Measurements from ENCODE around the gene EFCAB9.

Gene EFCAB9

DNA sequence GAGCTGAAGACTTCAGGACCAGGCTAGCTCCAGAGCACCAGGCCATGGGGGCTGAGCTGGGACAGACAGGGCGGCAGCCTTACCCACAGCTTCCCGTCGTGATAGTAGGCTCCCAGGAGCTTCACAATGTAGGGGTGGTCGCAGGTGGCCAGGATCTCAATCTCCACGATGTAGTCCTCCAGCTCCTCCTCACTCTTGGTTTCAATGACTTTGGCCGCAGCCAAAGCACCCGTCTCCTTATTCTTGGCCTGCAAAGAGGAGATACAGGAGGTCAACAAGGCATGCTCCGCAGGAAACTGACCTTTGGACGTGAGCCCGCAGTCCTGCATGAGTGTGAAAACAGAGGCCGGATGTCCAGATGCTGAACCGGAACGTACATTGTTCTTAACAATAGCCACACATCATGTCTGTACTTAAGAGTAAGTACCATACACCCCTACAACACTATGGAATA lies 37.4 kb upstream of the EFCAB9 start:
- Mint-ChIP-seq H3K4me1 (ENCODE audit: low read depth) (peaks cover 66% of the 10 kb centered on the region), H3K27me3 (no peaks in the 10 kb centered on the region), H3K4me3 (no peak overlapping the region), H3K27ac (no peak overlapping the region), H3K9me3 (no peaks in the 10 kb centered on the region), H3K36me3 (ENCODE audit: low read depth) (peaks cover 88% of the 10 kb centered on the region)
- intact Hi-C loops (cut with micrococcal nuclease): no loop called here

DNA sequence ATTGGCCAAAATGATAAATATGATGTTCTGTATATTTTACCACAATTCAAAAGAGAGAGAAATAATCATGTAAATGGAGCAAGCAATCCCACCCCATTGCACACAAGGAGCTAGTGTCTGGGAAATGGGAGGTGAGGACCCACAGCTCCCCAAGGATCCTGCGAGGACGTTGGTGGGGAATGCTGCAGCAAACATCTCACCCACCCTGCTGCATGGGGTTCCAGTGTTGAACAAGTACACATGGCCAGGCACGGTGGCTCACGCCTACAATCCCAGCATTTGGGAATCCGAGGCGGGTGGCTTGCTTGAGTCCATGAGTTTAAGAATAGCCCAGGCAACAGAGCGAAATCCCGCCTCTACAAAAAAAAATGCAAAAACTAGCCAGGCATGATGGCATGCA lies 35.0 kb upstream of the EFCAB9 start:
- intact Hi-C loops (cut with micrococcal nuclease): no loop called here
- no peak overlapping the region for H3K4me3 Mint-ChIP-seq
- H3K36me3 Mint-ChIP-seq (ENCODE audit: low read depth): peaks cover 79% of the 10 kb centered on the region
- no peaks in the 10 kb centered on the region for H3K27me3 Mint-ChIP-seq
- H3K9me3 Mint-ChIP-seq: no peaks in the 10 kb centered on the region
- peaks cover 64% of the 10 kb centered on the region for H3K4me1 Mint-ChIP-seq (ENCODE audit: low read depth)
- peak overlapping the region; percentile 20 for H3K27ac Mint-ChIP-seq

DNA sequence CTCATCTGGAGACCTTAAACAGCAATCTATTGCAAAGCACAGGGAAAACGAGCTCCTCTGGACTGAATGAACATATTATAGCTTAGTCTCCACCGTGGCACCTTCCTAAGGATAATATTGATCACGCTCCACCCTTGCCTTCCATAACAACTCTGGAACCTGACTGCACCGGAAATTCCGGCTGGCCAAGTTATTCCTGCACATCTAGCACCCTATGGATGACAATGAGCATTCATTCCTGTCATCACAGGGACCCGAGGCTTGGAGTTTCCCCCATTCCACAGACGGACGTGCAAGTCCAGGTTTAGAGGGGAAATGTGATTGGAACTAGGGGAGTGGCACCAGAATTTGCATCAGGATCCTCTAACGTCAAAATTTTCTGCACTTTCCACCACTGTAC lies 33.5 kb upstream of the EFCAB9 start:
- Mint-ChIP-seq H3K9me3 (no peaks in the 10 kb centered on the region), H3K36me3 (ENCODE audit: low read depth) (peaks cover 76% of the 10 kb centered on the region), H3K27ac (peak overlapping the region; percentile 8), H3K4me1 (ENCODE audit: low read depth) (peaks cover 67% of the 10 kb centered on the region), H3K27me3 (no peaks in the 10 kb centered on the region), H3K4me3 (no peak overlapping the region)
- intact Hi-C loops (cut with micrococcal nuclease): no loop called here

DNA sequence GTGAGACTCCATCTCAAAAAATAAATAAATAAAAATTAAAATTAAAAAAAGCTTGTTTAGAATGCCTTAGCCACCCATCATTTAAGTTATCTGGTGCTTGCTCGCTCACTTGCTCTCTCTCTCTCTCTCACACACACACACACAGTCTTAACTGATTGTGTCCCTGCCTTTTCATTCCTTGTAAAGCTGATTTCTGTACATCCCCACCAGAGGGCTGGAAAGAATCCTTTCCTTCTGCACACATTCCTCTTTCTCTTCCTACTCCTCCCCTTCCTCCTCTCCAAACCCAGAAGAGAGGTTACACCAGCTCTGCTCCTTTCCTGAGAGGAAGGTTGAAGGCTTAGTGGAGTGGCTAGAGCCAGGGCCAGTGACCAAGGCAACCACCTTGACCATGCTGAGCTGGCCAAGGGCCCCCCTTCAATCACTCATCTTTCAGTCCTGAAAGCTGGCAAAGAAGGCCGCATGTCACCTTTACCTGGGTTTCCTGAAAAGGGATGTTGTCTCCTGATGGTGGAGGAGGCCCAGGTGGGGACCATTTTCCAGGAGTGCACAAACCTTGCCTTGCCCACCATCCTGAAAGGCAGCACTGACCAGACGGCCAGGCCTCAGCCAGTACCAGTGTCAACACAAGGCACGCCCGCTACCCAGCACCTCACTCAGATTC lies 31.5 kb upstream of the EFCAB9 start:
- H3K4me1 Mint-ChIP-seq (ENCODE audit: low read depth): peaks cover 52% of the 10 kb centered on the region
- H3K36me3 Mint-ChIP-seq (ENCODE audit: low read depth): peaks cover 77% of the 10 kb centered on the region
- intact Hi-C loops (cut with micrococcal nuclease): no loop called here
- H3K9me3 Mint-ChIP-seq: no peaks in the 10 kb centered on the region
- no peaks in the 10 kb centered on the region for H3K27me3 Mint-ChIP-seq
- H3K4me3 Mint-ChIP-seq: no peak overlapping the region
- no peak overlapping the region for H3K27ac Mint-ChIP-seq

DNA sequence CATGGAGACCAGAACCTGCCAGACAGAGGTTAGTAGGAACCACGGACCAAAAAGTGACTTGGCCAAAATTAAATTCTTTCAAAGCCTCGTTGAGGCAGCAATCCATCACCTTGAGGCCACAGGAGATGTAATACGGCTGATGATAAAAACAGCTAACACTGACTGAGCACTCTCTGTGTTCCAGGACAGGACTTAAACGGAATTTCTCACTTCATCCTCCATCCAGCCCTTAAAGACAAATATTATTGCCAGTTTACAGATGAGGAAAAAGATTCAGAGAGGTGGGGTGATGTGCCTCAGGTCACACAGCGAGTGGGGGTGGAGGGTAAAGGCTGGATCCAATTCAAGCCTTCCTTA lies 31.0 kb upstream of the EFCAB9 start:
- intact Hi-C loops (cut with micrococcal nuclease): no loop called here
- no peaks in the 10 kb centered on the region for H3K27me3 Mint-ChIP-seq
- H3K27ac Mint-ChIP-seq: no peak overlapping the region
- no peaks in the 10 kb centered on the region for H3K9me3 Mint-ChIP-seq
- no peak overlapping the region for H3K4me3 Mint-ChIP-seq
- peaks cover 77% of the 10 kb centered on the region for H3K36me3 Mint-ChIP-seq (ENCODE audit: low read depth)
- H3K4me1 Mint-ChIP-seq (ENCODE audit: low read depth): peaks cover 57% of the 10 kb centered on the region

DNA sequence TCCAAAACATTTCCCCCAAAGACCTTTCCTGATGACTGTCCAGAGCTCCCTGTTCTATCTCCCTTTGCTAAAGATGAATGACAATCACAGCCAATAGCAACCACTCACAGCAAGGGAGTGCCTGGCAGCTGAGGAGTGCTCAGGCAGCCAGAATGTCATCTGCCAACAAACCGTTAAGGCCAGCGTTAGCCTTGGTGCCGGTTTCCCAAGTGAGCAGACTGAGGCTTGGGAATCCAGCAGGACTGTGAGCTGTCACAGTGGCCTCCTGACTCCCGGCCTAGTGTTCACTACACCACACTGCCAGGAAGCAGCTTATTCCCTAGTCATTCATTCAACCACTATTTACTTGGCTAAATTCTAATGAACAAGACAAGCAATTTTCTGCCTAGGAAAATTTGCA lies 30.6 kb upstream of the EFCAB9 start:
- Mint-ChIP-seq H3K9me3 (no peaks in the 10 kb centered on the region), H3K27me3 (no peaks in the 10 kb centered on the region), H3K4me3 (no peak overlapping the region), H3K4me1 (ENCODE audit: low read depth) (peaks cover 59% of the 10 kb centered on the region), H3K36me3 (ENCODE audit: low read depth) (peaks cover 77% of the 10 kb centered on the region), H3K27ac (no peak overlapping the region)
- intact Hi-C loops (cut with micrococcal nuclease): no loop called here

DNA sequence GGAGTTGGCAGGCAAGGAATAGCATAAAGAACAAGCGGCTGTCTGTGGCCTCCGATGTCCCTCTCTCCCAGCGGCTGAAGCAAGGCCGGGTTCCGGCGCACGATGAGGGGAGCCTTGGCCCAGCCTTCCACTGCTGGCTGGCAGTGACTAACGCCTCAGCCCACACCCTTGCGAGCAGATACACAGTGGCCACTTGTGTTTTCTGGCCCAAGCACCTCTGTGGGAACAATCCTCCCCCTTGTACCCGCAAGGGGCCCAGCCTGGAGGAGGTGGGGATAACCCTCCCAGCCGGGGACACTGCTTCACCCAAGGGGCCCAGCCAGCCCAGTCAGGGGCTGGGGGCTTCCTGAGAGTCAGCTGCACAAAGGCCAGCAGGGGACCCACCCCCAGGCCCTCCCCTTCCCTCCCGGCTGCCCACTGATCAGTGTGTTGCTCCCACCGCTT lies 29.2 kb upstream of the EFCAB9 start:
- intact Hi-C loops (cut with micrococcal nuclease): no loop called here
- H3K4me1 Mint-ChIP-seq (ENCODE audit: low read depth): peaks cover 64% of the 10 kb centered on the region
- peaks cover 79% of the 10 kb centered on the region for H3K36me3 Mint-ChIP-seq (ENCODE audit: low read depth)
- H3K27ac Mint-ChIP-seq: peak overlapping the region; percentile 62
- no peaks in the 10 kb centered on the region for H3K27me3 Mint-ChIP-seq
- H3K4me3 Mint-ChIP-seq: no peak overlapping the region
- no peaks in the 10 kb centered on the region for H3K9me3 Mint-ChIP-seq

DNA sequence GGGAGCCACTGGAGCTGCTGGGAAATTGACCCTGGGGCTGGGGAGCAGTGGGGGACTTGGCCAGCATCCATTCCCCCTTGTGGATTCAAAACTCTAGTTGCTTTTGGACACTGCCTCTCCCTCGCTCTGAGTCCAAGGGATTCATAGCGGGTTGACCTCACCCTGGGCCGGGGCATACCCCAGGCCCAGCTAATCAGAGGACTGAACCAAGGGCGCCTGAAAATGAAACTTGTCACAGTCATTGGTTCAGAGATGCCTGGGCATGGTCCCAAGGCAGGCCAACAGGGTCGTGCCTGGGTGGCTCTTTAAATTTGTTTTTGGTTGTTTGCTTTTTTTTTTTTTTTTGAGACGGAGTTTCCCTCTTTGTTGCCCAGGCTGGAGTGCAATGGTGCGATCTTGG lies 28.5 kb upstream of the EFCAB9 start:
- Mint-ChIP-seq H3K4me3 (no peak overlapping the region), H3K36me3 (ENCODE audit: low read depth) (peaks cover 85% of the 10 kb centered on the region), H3K4me1 (ENCODE audit: low read depth) (peaks cover 67% of the 10 kb centered on the region), H3K27me3 (no peaks in the 10 kb centered on the region), H3K27ac (peak overlapping the region; percentile 62), H3K9me3 (no peaks in the 10 kb centered on the region)
- intact Hi-C loops (cut with micrococcal nuclease): no loop called here

DNA sequence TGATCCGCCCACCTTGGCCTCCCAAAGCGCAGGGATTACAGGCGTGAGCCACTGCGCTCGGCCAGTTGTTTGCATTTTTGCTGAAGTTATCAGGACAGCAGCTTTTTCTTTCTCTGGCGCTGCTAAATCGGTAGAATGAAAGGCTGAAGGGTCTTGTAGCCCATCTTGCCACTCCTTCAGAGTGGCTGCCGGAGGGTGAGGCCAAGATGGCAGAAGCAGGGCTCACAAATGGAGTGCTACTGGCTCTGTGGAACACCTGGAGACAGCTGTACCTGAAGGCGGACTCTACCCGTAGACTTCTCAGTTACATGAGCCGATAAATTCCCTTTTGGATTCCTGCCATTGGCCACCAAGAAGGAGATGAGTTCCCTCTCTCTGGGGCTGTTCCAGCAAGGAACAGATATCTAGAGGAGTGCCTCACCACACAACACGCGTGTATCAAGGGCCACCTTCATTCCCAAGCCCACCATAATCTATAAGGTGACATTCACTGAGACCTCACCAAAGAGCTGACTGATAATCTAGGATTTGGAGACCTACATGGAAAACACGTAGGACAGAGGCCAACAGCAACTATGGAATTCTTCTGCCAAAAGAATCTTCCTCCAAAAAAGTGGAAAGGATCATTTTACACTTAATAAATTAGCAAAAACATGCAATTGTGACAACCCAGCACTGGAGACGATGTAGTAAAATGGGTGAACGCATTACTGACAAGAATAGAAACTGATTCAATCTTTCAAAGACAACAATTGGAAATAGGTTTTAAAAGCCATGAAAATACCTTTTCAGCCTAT lies 27.7 kb upstream of the EFCAB9 start:
- H3K9me3 Mint-ChIP-seq: no peaks in the 10 kb centered on the region
- H3K36me3 Mint-ChIP-seq (ENCODE audit: low read depth): peaks cover 85% of the 10 kb centered on the region
- H3K27ac Mint-ChIP-seq: no peak overlapping the region
- peaks cover 67% of the 10 kb centered on the region for H3K4me1 Mint-ChIP-seq (ENCODE audit: low read depth)
- intact Hi-C loops (cut with micrococcal nuclease): no loop called here
- no peaks in the 10 kb centered on the region for H3K27me3 Mint-ChIP-seq
- no peak overlapping the region for H3K4me3 Mint-ChIP-seq

- no peaks in the 10 kb centered on the region for H3K9me3 Mint-ChIP-seq
- H3K4me1 Mint-ChIP-seq (ENCODE audit: low read depth): peaks cover 73% of the 10 kb centered on the region
- peaks cover 84% of the 10 kb centered on the region for H3K36me3 Mint-ChIP-seq (ENCODE audit: low read depth)
- no peak overlapping the region for H3K27ac Mint-ChIP-seq
- no peak overlapping the region for H3K4me3 Mint-ChIP-seq
- no peaks in the 10 kb centered on the region for H3K27me3 Mint-ChIP-seq
- intact Hi-C loops (cut with micrococcal nuclease): no loop called here
Observed at GRCh38 chr5:172167895-172168294, 26.1 kb upstream of the EFCAB9 start.

- H3K4me1 Mint-ChIP-seq (ENCODE audit: low read depth): peaks cover 73% of the 10 kb centered on the region
- no peak overlapping the region for H3K27ac Mint-ChIP-seq
- H3K27me3 Mint-ChIP-seq: no peaks in the 10 kb centered on the region
- H3K4me3 Mint-ChIP-seq: no peak overlapping the region
- no peaks in the 10 kb centered on the region for H3K9me3 Mint-ChIP-seq
- intact Hi-C loops (cut with micrococcal nuclease): no loop called here
- H3K36me3 Mint-ChIP-seq (ENCODE audit: low read depth): peaks cover 84% of the 10 kb centered on the region
Observed at GRCh38 chr5:172168311-172168710, 25.7 kb upstream of the EFCAB9 start.

DNA sequence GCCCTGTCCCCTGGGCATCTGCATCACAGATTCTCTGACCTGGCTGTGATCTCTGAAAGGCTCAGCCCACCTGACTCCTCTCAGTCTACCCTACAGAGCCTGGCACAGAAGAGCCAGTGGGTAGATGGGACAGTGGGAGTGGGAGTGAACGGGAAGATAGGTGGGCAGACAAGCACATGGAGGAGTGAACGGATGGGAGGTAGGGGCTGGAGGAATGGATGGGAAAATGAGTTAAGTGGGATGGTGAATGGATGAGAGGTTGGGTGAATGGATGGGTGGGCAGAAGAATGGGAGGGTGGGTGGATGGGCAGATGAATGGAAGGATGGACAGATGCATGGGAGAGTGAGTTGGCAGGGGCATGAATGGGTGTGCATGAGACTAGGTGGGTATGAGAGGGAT lies 24.8 kb upstream of the EFCAB9 start:
- Mint-ChIP-seq H3K27ac (peak overlapping the region; percentile 51), H3K27me3 (no peaks in the 10 kb centered on the region), H3K9me3 (no peaks in the 10 kb centered on the region), H3K4me3 (no peak overlapping the region), H3K4me1 (ENCODE audit: low read depth) (peaks cover 77% of the 10 kb centered on the region), H3K36me3 (ENCODE audit: low read depth) (peaks cover 93% of the 10 kb centered on the region)
- intact Hi-C loops (cut with micrococcal nuclease): no loop called here

DNA sequence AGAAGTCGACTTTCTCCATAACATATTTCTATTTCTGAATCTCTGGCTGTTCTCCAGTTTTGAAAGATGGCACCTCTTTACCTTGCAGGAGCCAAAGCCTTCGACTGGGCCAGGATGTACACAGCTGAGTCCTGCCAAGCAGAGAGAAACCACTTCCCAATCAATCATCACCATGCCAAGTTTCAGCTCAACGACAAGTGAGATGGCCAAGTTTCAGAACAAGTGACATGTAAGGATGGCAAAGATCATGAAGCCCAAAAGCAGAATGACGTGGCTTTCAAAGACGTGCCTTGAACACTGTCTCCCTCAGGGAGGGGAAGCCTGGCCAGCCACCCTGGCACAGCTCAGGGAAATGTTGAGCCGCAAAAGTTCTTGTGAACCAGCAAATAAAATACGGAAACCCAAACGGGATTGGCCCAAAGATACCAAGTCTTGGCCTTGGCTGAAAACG lies 23.7 kb upstream of the EFCAB9 start:
- peaks cover 86% of the 10 kb centered on the region for H3K36me3 Mint-ChIP-seq (ENCODE audit: low read depth)
- intact Hi-C loops (cut with micrococcal nuclease): no loop called here
- H3K27me3 Mint-ChIP-seq: no peaks in the 10 kb centered on the region
- no peaks in the 10 kb centered on the region for H3K9me3 Mint-ChIP-seq
- H3K27ac Mint-ChIP-seq: no peak overlapping the region
- no peak overlapping the region for H3K4me3 Mint-ChIP-seq
- peaks cover 77% of the 10 kb centered on the region for H3K4me1 Mint-ChIP-seq (ENCODE audit: low read depth)

GRCh38 chr5:172171118-172171517 lies 22.9 kb upstream of the EFCAB9 start:
- intact Hi-C loops (cut with micrococcal nuclease): no loop called here
- Mint-ChIP-seq H3K4me3 (no peak overlapping the region), H3K27ac (no peak overlapping the region), H3K36me3 (ENCODE audit: low read depth) (peaks cover 79% of the 10 kb centered on the region), H3K27me3 (no peaks in the 10 kb centered on the region), H3K9me3 (no peaks in the 10 kb centered on the region), H3K4me1 (ENCODE audit: low read depth) (peaks cover 83% of the 10 kb centered on the region)
